SK-MEL-5 (cell line): Measurements from ENCODE around the gene FAM53C. TPM values are rescaled to one million over a fixed set of nuclear protein-coding genes. Genes with fewer than 3 reads are reported as not detected.

Experiments used
- DNase-seq: peaks from one replicate; pipeline ENCODE4 v3.0.0-alpha.2; 2016; ENCODE audit warnings: low read depth, low spot score
- in situ Hi-C: cut with HindIII; loops from 2 replicates; pipeline ENCODE4 v1.10.0; 2016; ENCODE audit warnings: low sequenced_read_pairs, high pct_unique_total_duplicates, low pct_unique_long_range_greater_than_20kb
- total RNA-seq: library from RNA; depleted of rRNA; stranded (reverse); fragments of >200 nt; shearing (Covaris generic); gene quantifications from 2 replicates; pipeline ENCODE4 v1.2.3, GENCODE V29; 2014

The FAM53C gene
- total RNA-seq, 1 experiment from 2014 or later = 18.5 TPM

- no peak for DNase-seq
- in situ Hi-C loops = no loop called here
These were observed 8.8 kb downstream of the FAM53C start for GRCh38 chr5:138346889-138347288.

GRCh38 chr5:138349852-138350562 lies 11.9 kb downstream of the FAM53C start:
- no peak for DNase-seq
- in situ Hi-C loops = no loop called here

- in situ Hi-C loops = no loop called here
- DNase-seq = no peak
These were observed 12.5 kb downstream of the FAM53C start for GRCh38 chr5:138350563-138350890.

- in situ Hi-C loops = no loop called here
- no peak for DNase-seq
These were observed 13.0 kb downstream of the FAM53C start for GRCh38 chr5:138351056-138351455.

- in situ Hi-C loops = no loop called here
- no peak for DNase-seq
These were observed 13.5 kb downstream of the FAM53C start for GRCh38 chr5:138351517-138351916.

- peak; percentile 85 for DNase-seq
- in situ Hi-C loops = no loop called here
These were observed 14.1 kb downstream of the FAM53C start, which contains the start of gene KDM3B for GRCh38 chr5:138352071-138352721. KDM3B (plus strand) TSS chr5:138352685; CDS start chr5:138352796, 111 bp downstream.

- DNase-seq = peak; percentile 44
These were observed 14.9 kb downstream of the FAM53C start for GRCh38 chr5:138352722-138353559.

GRCh38 chr5:138353560-138354080 lies 15.6 kb downstream of the FAM53C start:
- in situ Hi-C loops = no loop called here
- no peak for DNase-seq

More at GRCh38 chr5:138352722-138353559, 14.9 kb downstream of the FAM53C start:
- in situ Hi-C loops = no loop called here

GRCh38 chr5:138354387-138354786 lies 16.3 kb downstream of the FAM53C start:
- in situ Hi-C loops = no loop called here
- DNase-seq = no peak

GRCh38 chr5:138354926-138355378 lies 16.9 kb downstream of the FAM53C start:
- peak; percentile 79 for DNase-seq
- in situ Hi-C loops = no loop called here

GRCh38 chr5:138359621-138360020 lies 21.6 kb downstream of the FAM53C start:
- no peak for DNase-seq
- in situ Hi-C loops = no loop called here

- in situ Hi-C loops = no loop called here
- no peak for DNase-seq
These were observed 22.9 kb downstream of the FAM53C start for GRCh38 chr5:138360941-138361452.

GRCh38 chr5:138364576-138364975 lies 26.5 kb downstream of the FAM53C start:
- in situ Hi-C loops = no loop called here

GRCh38 chr5:138366632-138367382 lies 28.7 kb downstream of the FAM53C start:
- in situ Hi-C loops = no loop called here
- no peak for DNase-seq

More at GRCh38 chr5:138364576-138364975, 26.5 kb downstream of the FAM53C start:
- no peak for DNase-seq

- in situ Hi-C loops = no loop called here
- DNase-seq = no peak
These were observed 31.2 kb downstream of the FAM53C start for GRCh38 chr5:138369261-138369660.

- DNase-seq = no peak
- in situ Hi-C loops = no loop called here
These were observed 31.6 kb downstream of the FAM53C start for GRCh38 chr5:138369706-138370105.

GRCh38 chr5:138370537-138370936 lies 32.5 kb downstream of the FAM53C start:
- peak; percentile 36 for DNase-seq
- in situ Hi-C loops = no loop called here
